NCI-H446 treated with DMSO at 0.1 percent for 48 hours (cell line): ENCODE results near the gene BNC2.
"Not testable (repeated sequence)": the region's sequence is repeated elsewhere in the genome, so short reads cannot be mapped to it uniquely, and the experiment has no call there.

Experiments
- DNase-seq: peaks from one replicate; lab custom pipeline; 2025; lab: John Stamatoyannopoulos, UW

BNC2 gene

GRCh38 chr9:16870596-16871335 lies at the start of gene BNC2:
Gene BNC2 (minus strand): TSS chr9:16870670. CDS start chr9:16870648, 22 bp downstream.
- no peak for DNase-seq

- DNase-seq = no peak
These were observed 48.5 kb upstream of the BNC2 start for GRCh38 chr9:16918920-16919319.

GRCh38 chr9:16915126-16915831 lies 44.8 kb upstream of the BNC2 start:
- DNase-seq = no peak

GRCh38 chr9:16912197-16912596 lies 41.7 kb upstream of the BNC2 start:
- DNase-seq = no peak

GRCh38 chr9:16908206-16908605 lies 37.7 kb upstream of the BNC2 start:
- DNase-seq = not testable (repeated sequence)

GRCh38 chr9:16904655-16905054 lies 34.2 kb upstream of the BNC2 start:
- no peak for DNase-seq

- DNase-seq = no peak
These were observed 31.1 kb upstream of the BNC2 start for GRCh38 chr9:16901590-16901989.

- DNase-seq = no peak
These were observed 29.1 kb upstream of the BNC2 start for GRCh38 chr9:16899606-16900005.

GRCh38 chr9:16898464-16898863 lies 28.0 kb upstream of the BNC2 start:
- no peak for DNase-seq

- DNase-seq = no peak
These were observed 18.1 kb upstream of the BNC2 start for GRCh38 chr9:16888594-16888993.

GRCh38 chr9:16885931-16886330 lies 15.5 kb upstream of the BNC2 start:
- no peak for DNase-seq

- DNase-seq = no peak
These were observed 14.6 kb upstream of the BNC2 start for GRCh38 chr9:16884952-16885513.

- DNase-seq = no peak
These were observed 13.9 kb upstream of the BNC2 start for GRCh38 chr9:16884373-16884772.

- DNase-seq = no peak
These were observed 13.1 kb upstream of the BNC2 start for GRCh38 chr9:16883586-16883985.

GRCh38 chr9:16882440-16882839 lies 12.0 kb upstream of the BNC2 start:
- DNase-seq = not testable (repeated sequence)

GRCh38 chr9:16879416-16879815 lies 8.9 kb upstream of the BNC2 start:
- no peak for DNase-seq

- DNase-seq = no peak
These were observed 6.8 kb upstream of the BNC2 start for GRCh38 chr9:16877256-16877655.

GRCh38 chr9:16873126-16873802 lies 2.8 kb upstream of the BNC2 start:
- DNase-seq = no peak

- no peak for DNase-seq
These were observed 1.1 kb upstream of the BNC2 start for GRCh38 chr9:16871336-16872151.

GRCh38 chr9:16869882-16870595 lies 431 bp downstream of the BNC2 start:
- DNase-seq = no peak
